Measurements from ENCODE around the gene EDIL3.
"Not testable (repeated sequence)": the region's sequence is repeated elsewhere in the genome, so short reads cannot be mapped to it uniquely, and the experiment has no call there.

EDIL3 gene

GRCh38 chr5:84303315-84303714 is 81.4 kb downstream of the EDIL3 start:
- no CpG with 5 or more reads among the region's 3 CpGs for WGBS (ENCODE audit: insufficient coverage, insufficient read length)
- no peak for DNase-seq (ENCODE audit: low read depth, low spot score)
- Histone ChIP-seq H3K4me3 (ENCODE audit: low read length) (no peak overlapping the region), H3K27me3 (ENCODE audit: control insufficient read depth, insufficient read depth, low read length) (no peaks in the 10 kb centered on the region), H3K27ac (ENCODE audit: low read length) (no peak overlapping the region), H3K9me3 (ENCODE audit: control insufficient read depth, insufficient read depth, low read length) (no peaks in the 10 kb centered on the region), H3K4me1 (ENCODE audit: control insufficient read depth, insufficient read depth, low read length) (no peaks in the 10 kb centered on the region; the same call in 1 of the 2 replicates), H3K36me3 (ENCODE audit: control insufficient read depth, insufficient read depth, low read length) (no peaks in the 10 kb centered on the region)

- no peak overlapping the region for H3K27ac ChIP-seq (ENCODE audit: low read length)
- no peaks in the 10 kb centered on the region; the same call in 1 of the 2 replicates for H3K4me1 ChIP-seq (ENCODE audit: control insufficient read depth, insufficient read depth, low read length)
- H3K4me3 ChIP-seq (ENCODE audit: low read length): no peak overlapping the region
- DNase-seq (ENCODE audit: low read depth, low spot score): no peak
- H3K36me3 ChIP-seq (ENCODE audit: control insufficient read depth, insufficient read depth, low read length): no peaks in the 10 kb centered on the region
- no CpG with 5 or more reads among the region's 1 CpG for WGBS (ENCODE audit: insufficient coverage, insufficient read length)
- H3K27me3 ChIP-seq (ENCODE audit: control insufficient read depth, insufficient read depth, low read length): no peaks in the 10 kb centered on the region
- no peaks in the 10 kb centered on the region for H3K9me3 ChIP-seq (ENCODE audit: control insufficient read depth, insufficient read depth, low read length)
Measured at GRCh38 chr5:84301535-84301934, 83.1 kb downstream of the EDIL3 start.

- H3K9me3 ChIP-seq (ENCODE audit: control insufficient read depth, insufficient read depth, low read length): no peaks in the 10 kb centered on the region
- H3K27ac ChIP-seq (ENCODE audit: low read length): no peak overlapping the region
- no peak for DNase-seq (ENCODE audit: low read depth, low spot score)
- no CpG with 5 or more reads among the region's 1 CpG for WGBS (ENCODE audit: insufficient coverage, insufficient read length)
- H3K4me1 ChIP-seq (ENCODE audit: control insufficient read depth, insufficient read depth, low read length): no peaks in the 10 kb centered on the region; the same call in 1 of the 2 replicates
- no peaks in the 10 kb centered on the region for H3K27me3 ChIP-seq (ENCODE audit: control insufficient read depth, insufficient read depth, low read length)
- H3K36me3 ChIP-seq (ENCODE audit: control insufficient read depth, insufficient read depth, low read length): no peaks in the 10 kb centered on the region
- no peak overlapping the region for H3K4me3 ChIP-seq (ENCODE audit: low read length)
Measured at GRCh38 chr5:84299959-84300358, 84.7 kb downstream of the EDIL3 start.

- no peak for DNase-seq (ENCODE audit: low read depth, low spot score)
- H3K4me1 ChIP-seq (ENCODE audit: control insufficient read depth, insufficient read depth, low read length): no peaks in the 10 kb centered on the region; the same call in 1 of the 2 replicates
- H3K4me3 ChIP-seq (ENCODE audit: low read length): no peak overlapping the region
- H3K9me3 ChIP-seq (ENCODE audit: control insufficient read depth, insufficient read depth, low read length): no peaks in the 10 kb centered on the region
- no peaks in the 10 kb centered on the region for H3K36me3 ChIP-seq (ENCODE audit: control insufficient read depth, insufficient read depth, low read length)
- WGBS (ENCODE audit: insufficient coverage, insufficient read length): no CpG with 5 or more reads among the region's 4 CpGs
- H3K27ac ChIP-seq (ENCODE audit: low read length): no peak overlapping the region
- no peaks in the 10 kb centered on the region for H3K27me3 ChIP-seq (ENCODE audit: control insufficient read depth, insufficient read depth, low read length)
Measured at GRCh38 chr5:84298628-84299027, 86.1 kb downstream of the EDIL3 start.

- WGBS (ENCODE audit: insufficient coverage, insufficient read length): no CpG with 5 or more reads among the region's 4 CpGs
- not testable (repeated sequence) for H3K27ac ChIP-seq (ENCODE audit: low read length); H3K4me1 ChIP-seq (ENCODE audit: control insufficient read depth, insufficient read depth, low read length); H3K9me3 ChIP-seq (ENCODE audit: control insufficient read depth, insufficient read depth, low read length); DNase-seq (ENCODE audit: low read depth, low spot score); H3K27me3 ChIP-seq (ENCODE audit: control insufficient read depth, insufficient read depth, low read length); H3K4me3 ChIP-seq (ENCODE audit: low read length); H3K36me3 ChIP-seq (ENCODE audit: control insufficient read depth, insufficient read depth, low read length)
Measured at GRCh38 chr5:84297641-84298040, 87.0 kb downstream of the EDIL3 start.

DNA sequence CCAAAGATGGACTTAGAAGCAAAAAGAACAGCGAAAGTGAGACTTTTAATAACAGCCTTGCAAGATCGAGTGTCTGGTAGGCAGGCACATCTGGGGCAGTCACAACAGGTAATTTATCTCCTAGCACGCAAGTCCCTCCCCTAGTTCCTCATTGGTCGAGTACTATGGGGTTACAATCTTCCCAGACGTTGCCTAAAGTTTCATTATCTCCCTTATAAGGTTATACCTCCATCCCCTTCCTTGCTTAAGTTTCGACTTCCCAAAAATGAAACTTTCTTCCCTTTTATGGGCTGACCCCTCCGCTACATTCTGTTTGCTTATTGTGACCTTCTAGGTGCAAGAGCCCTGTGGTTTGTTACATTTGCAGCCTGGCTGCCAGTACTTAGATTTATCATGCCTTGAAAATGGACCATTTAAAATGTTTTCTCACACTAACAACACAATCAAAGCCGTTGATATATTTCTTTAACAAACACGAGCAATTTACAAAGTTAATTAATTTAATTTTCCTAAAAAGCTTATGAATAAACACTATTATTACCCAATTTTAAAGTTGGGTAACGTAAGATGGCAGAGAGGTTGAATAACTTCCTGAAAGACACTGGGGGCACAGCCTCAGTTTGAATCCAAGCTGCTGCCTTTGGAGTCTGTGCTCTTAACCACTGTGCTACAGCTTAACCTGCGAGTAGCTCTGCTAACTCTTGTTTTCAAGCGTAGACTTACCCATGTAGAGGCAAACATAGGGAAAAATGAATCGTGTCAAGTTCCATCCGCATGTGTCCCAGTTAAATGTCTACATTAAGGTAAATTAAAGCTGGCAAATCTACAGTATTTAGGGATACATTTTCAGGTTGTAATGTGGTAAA is 91.7 kb downstream of the EDIL3 start:
- H3K27ac ChIP-seq (ENCODE audit: low read length): no peak overlapping the region
- H3K27me3 ChIP-seq (ENCODE audit: control insufficient read depth, insufficient read depth, low read length): no peaks in the 10 kb centered on the region
- no CpG with 5 or more reads among the region's 14 CpGs for WGBS (ENCODE audit: insufficient coverage, insufficient read length)
- no peak for DNase-seq (ENCODE audit: low read depth, low spot score)
- no peaks in the 10 kb centered on the region for H3K9me3 ChIP-seq (ENCODE audit: control insufficient read depth, insufficient read depth, low read length)
- no peak overlapping the region for H3K4me3 ChIP-seq (ENCODE audit: low read length)
- no peaks in the 10 kb centered on the region for H3K4me1 ChIP-seq (ENCODE audit: control insufficient read depth, insufficient read depth, low read length)
- H3K36me3 ChIP-seq (ENCODE audit: control insufficient read depth, insufficient read depth, low read length): no peaks in the 10 kb centered on the region

GRCh38 chr5:84292000-84292642 is 92.6 kb downstream of the EDIL3 start:
- Histone ChIP-seq H3K4me1 (ENCODE audit: control insufficient read depth, insufficient read depth, low read length) (no peaks in the 10 kb centered on the region), H3K27ac (ENCODE audit: low read length) (no peak overlapping the region), H3K4me3 (ENCODE audit: low read length) (no peak overlapping the region), H3K9me3 (ENCODE audit: control insufficient read depth, insufficient read depth, low read length) (no peaks in the 10 kb centered on the region), H3K36me3 (ENCODE audit: control insufficient read depth, insufficient read depth, low read length) (no peaks in the 10 kb centered on the region), H3K27me3 (ENCODE audit: control insufficient read depth, insufficient read depth, low read length) (no peaks in the 10 kb centered on the region)
- no peak for DNase-seq (ENCODE audit: low read depth, low spot score)
- no CpG with 5 or more reads among the region's 1 CpG for WGBS (ENCODE audit: insufficient coverage, insufficient read length)

GRCh38 chr5:84290673-84291072 is 94.0 kb downstream of the EDIL3 start:
- H3K36me3 ChIP-seq (ENCODE audit: control insufficient read depth, insufficient read depth, low read length): no peaks in the 10 kb centered on the region
- H3K4me1 ChIP-seq (ENCODE audit: control insufficient read depth, insufficient read depth, low read length): no peaks in the 10 kb centered on the region
- H3K9me3 ChIP-seq (ENCODE audit: control insufficient read depth, insufficient read depth, low read length): no peaks in the 10 kb centered on the region
- WGBS (ENCODE audit: insufficient coverage, insufficient read length): no CpG with 5 or more reads among the region's 2 CpGs
- H3K27ac ChIP-seq (ENCODE audit: low read length): no peak overlapping the region
- H3K4me3 ChIP-seq (ENCODE audit: low read length): no peak overlapping the region
- no peak for DNase-seq (ENCODE audit: low read depth, low spot score)
- no peaks in the 10 kb centered on the region for H3K27me3 ChIP-seq (ENCODE audit: control insufficient read depth, insufficient read depth, low read length)

- no CpG with 5 or more reads among the region's 4 CpGs for WGBS (ENCODE audit: insufficient coverage, insufficient read length)
- Histone ChIP-seq H3K4me1 (ENCODE audit: control insufficient read depth, insufficient read depth, low read length) (no peaks in the 10 kb centered on the region), H3K27me3 (ENCODE audit: control insufficient read depth, insufficient read depth, low read length) (no peaks in the 10 kb centered on the region), H3K4me3 (ENCODE audit: low read length) (no peak overlapping the region), H3K9me3 (ENCODE audit: control insufficient read depth, insufficient read depth, low read length) (no peaks in the 10 kb centered on the region), H3K36me3 (ENCODE audit: control insufficient read depth, insufficient read depth, low read length) (no peaks in the 10 kb centered on the region), H3K27ac (ENCODE audit: low read length) (no peak overlapping the region)
- DNase-seq (ENCODE audit: low read depth, low spot score): no peak
Measured at GRCh38 chr5:84290161-84290560, 94.5 kb downstream of the EDIL3 start.

DNA sequence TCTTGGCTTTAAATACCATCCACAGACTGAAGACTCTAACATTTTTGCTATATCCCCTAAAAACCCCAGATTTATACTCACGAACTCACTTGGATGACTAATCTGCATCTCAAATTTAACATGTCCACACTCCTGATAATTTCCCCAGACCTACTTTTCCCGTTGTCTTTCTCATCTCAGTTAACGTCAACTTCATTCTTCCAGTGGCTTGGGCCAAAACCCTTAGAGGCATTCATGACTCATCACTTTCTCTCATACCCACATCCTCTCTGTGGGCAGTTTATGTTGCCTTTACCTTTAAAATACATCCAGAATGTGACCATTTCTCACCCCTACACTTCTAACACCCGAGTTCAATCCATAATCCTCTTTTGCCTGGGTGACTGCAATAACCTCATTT is 96.7 kb downstream of the EDIL3 start:
- Histone ChIP-seq H3K27me3 (ENCODE audit: control insufficient read depth, insufficient read depth, low read length) (no peaks in the 10 kb centered on the region), H3K4me3 (ENCODE audit: low read length) (no peak overlapping the region), H3K27ac (ENCODE audit: low read length) (no peak overlapping the region), H3K4me1 (ENCODE audit: control insufficient read depth, insufficient read depth, low read length) (no peaks in the 10 kb centered on the region), H3K36me3 (ENCODE audit: control insufficient read depth, insufficient read depth, low read length) (no peaks in the 10 kb centered on the region), H3K9me3 (ENCODE audit: control insufficient read depth, insufficient read depth, low read length) (no peaks in the 10 kb centered on the region)
- no peak for DNase-seq (ENCODE audit: low read depth, low spot score)
- WGBS (ENCODE audit: insufficient coverage, insufficient read length): no CpG with 5 or more reads among the region's 4 CpGs

Data from iPS DF 6.9 (cell line).